Stimulated activated CD4-positive, alpha-beta T cell treated with anti-CD3 and anti-CD28 coated beads, Interleukin-12 subunit alpha, Interleukin-12 subunit beta, amount 100 ng/mL, for 48 hours (primary cell): ENCODE results near the gene CTXND2.
"Not testable (repeated sequence)": the region's sequence is repeated elsewhere in the genome, so short reads cannot be mapped to it uniquely, and the experiment has no call there.

Source experiments
- DNase-seq, 3 donors: peaks; one replicate each; pipeline ENCODE4 v3.0.0-alpha.2; 2020; ENCODE audit warnings: low read depth in 2 of 3, low spot score in 1 of 3

The CTXND2 gene

GRCh38 chr1:150887018-150887417, at the start of gene CTXND2:
Gene CTXND2, plus strand, starts transcription at chr1:150887136. Its CDS starts 25,179 bp downstream, at chr1:150912315.
- DNase-seq = no peak

- DNase-seq = not testable (repeated sequence)
Measured at GRCh38 chr1:150840850-150841249, 46.1 kb upstream of the CTXND2 start.

- no peak for DNase-seq
Measured at GRCh38 chr1:150841626-150842025, 45.3 kb upstream of the CTXND2 start.

GRCh38 chr1:150842343-150842742, 44.6 kb upstream of the CTXND2 start:
- DNase-seq = no peak

- DNase-seq = no peak
Measured at GRCh38 chr1:150842964-150843363, 44.0 kb upstream of the CTXND2 start.

- DNase-seq = no peak
Measured at GRCh38 chr1:150843474-150843873, 43.5 kb upstream of the CTXND2 start.

GRCh38 chr1:150846473-150847146, 40.3 kb upstream of the CTXND2 start:
- DNase-seq = no peak

GRCh38 chr1:150850801-150851362, 36.1 kb upstream of the CTXND2 start:
- not testable (repeated sequence) for DNase-seq

- not testable (repeated sequence) for DNase-seq
Measured at GRCh38 chr1:150852734-150853133, 34.2 kb upstream of the CTXND2 start.

GRCh38 chr1:150863724-150864123, 23.2 kb upstream of the CTXND2 start:
- DNase-seq = no peak

GRCh38 chr1:150864200-150864599, 22.7 kb upstream of the CTXND2 start:
- DNase-seq = not testable (repeated sequence)

GRCh38 chr1:150869683-150870082, 17.3 kb upstream of the CTXND2 start:
- DNase-seq = no peak

GRCh38 chr1:150872572-150872971, 14.4 kb upstream of the CTXND2 start:
- no peak for DNase-seq

GRCh38 chr1:150873521-150873920, 13.4 kb upstream of the CTXND2 start:
- DNase-seq = no peak

GRCh38 chr1:150874455-150875196, 12.3 kb upstream of the CTXND2 start:
- no peak for DNase-seq

- DNase-seq = peak in 1 of 3 donors; percentile 2
Measured at GRCh38 chr1:150875197-150876118, 11.5 kb upstream of the CTXND2 start.

GRCh38 chr1:150876119-150876454, 10.8 kb upstream of the CTXND2 start:
- peak in 1 of 3 donors; percentile 50 for DNase-seq

GRCh38 chr1:150878931-150879330, 8.0 kb upstream of the CTXND2 start:
- not testable (repeated sequence) for DNase-seq

- no peak for DNase-seq
Measured at GRCh38 chr1:150881331-150882070, 5.4 kb upstream of the CTXND2 start.

- DNase-seq = not testable (repeated sequence)
Measured at GRCh38 chr1:150883121-150883520, 3.8 kb upstream of the CTXND2 start.

GRCh38 chr1:150888727-150889126, 1.8 kb downstream of the CTXND2 start:
- no peak for DNase-seq
